Measurements from ENCODE around the gene MYOM3.
A peak's percentile ranks its signal among the peaks of the same experiment; 100 is the strongest.
"Not testable (repeated sequence)": the region's sequence is repeated elsewhere in the genome, so short reads cannot be mapped to it uniquely, and the experiment has no call there.

MYOM3 gene

GRCh38 chr1:24069817-24070216 is 42.1 kb downstream of the MYOM3 start:
- DNase-seq, result no peak

DNA sequence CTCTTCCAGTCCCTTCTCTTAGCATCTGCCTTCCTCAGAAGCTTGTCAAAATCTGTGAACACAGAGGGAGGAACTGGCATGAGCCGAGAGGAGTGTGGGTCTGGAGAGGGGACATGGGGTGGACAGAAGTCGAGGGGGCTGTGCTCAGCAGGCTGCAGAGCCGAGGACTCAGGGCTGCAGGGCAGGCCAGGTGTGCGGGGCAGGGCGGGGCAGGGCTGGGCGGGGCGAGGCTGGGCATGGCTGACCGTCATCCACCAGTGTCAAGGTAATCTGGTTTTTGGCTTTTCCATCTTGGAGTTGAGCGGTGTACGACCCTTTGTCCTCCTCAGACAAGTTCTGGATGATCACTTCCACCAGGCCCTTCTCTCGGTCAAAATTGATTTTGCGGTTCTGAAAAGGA is 44.0 kb downstream of the MYOM3 start:
- no peak for DNase-seq

DNA sequence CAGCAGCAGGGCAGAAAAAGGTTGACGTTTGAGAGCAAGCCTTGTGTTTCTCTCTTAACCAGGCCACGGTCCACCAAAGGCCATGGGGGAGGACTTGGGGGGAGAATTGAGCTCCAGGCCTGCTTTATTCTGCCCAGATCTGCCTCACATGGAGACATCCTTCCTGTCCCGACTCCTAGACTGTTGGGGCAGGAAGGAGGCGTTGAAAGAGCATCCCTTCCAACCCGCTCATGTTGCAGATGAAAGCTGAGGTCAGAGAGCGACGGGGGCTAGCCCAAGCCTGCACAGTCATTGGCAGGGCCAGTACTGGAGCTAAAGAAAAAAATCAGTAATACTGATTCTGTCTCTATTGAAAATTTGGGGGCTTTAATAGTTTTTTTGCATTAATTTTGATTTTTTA is 46.6 kb downstream of the MYOM3 start:
- DNase-seq, result no peak

DNA sequence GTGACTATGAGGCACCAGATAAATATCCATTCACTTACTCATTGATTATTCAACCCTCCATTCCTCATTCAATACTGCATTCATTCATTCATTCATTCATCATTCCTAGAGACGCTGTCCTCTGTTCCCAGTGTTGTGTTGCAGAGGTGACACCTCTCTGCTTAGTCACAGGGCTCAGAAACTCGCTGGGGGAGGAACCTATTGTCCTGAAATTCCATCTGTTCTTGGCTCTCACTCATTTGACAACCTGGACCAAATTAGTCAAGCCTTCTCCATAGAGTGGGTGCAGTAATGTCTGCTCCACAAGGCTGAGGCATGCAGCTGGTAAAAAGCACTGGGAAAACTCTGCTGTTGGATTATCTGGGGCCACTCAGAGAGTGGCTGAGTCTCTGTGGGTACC is 49.7 kb downstream of the MYOM3 start:
- DNase-seq, result no peak

DNA sequence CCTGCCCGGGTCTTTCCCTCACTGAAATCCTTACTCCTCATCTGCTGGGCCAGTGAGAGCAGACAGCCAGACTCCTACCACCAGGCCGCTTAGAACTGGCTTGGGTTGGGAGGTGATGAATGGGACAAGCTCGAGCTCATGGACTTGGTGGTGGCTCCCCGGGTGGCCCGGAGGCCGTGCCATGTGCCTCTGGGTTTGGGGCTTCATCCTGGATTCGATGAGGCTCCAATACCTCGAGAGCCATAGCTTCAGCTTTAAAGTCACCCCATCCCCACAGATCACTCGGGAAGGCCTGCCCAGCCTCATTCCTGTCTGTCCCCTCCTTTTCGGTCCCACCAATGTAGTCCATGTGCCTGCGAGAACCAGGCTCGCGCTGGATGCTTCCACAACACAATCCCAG is 51.5 kb downstream of the MYOM3 start:
- no peak for DNase-seq

- no peak for DNase-seq
These were observed 53.1 kb downstream of the MYOM3 start for GRCh38 chr1:24058671-24059455.

DNA sequence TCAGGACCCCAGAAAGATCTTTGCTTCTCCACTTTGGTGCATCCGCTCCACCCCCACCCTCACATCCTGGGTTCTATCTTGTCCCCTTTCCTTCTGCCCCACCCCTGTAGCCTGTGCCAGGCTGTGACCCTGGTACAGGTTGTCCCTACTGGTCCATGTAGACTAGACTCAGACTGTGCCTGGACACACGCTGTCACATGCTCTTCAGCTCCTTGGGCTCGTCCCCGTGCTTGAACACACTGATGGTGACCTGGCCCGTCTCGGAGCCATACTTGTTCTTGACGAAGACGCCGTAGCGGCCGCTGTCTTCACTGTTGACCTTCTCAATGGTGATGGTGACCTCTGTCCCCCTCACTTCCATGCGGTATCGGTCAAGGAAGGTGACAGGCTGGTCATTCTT is 54.8 kb downstream of the MYOM3 start:
- no peak for DNase-seq

GRCh38 chr1:24055681-24056080 is 56.3 kb downstream of the MYOM3 start:
- no peak for DNase-seq

DNA sequence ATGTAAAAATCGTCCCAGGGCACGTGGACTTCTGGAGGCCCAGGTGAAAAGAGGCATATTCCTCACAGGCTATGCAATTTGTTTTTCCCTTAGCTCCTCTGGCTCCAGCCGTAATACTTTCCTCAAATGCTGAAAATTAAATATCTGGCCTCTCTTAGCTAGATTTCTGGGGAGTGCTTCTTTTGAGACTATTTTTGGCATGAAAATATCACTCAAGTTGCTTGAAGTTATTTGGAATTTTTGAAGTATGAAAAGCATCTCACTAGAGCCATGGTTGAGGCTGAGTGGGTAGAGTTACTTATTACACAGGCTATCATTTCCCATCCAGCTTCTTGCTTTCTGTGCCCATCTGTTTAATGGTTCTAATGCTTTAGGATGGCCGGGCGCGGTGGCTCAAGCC is 59.7 kb downstream of the MYOM3 start:
- no peak for DNase-seq

GRCh38 chr1:24051206-24051945 is 60.6 kb downstream of the MYOM3 start:
- DNase-seq, result no peak

GRCh38 chr1:24049733-24050132 is 62.2 kb downstream of the MYOM3 start:
- DNase-seq, result no peak

DNA sequence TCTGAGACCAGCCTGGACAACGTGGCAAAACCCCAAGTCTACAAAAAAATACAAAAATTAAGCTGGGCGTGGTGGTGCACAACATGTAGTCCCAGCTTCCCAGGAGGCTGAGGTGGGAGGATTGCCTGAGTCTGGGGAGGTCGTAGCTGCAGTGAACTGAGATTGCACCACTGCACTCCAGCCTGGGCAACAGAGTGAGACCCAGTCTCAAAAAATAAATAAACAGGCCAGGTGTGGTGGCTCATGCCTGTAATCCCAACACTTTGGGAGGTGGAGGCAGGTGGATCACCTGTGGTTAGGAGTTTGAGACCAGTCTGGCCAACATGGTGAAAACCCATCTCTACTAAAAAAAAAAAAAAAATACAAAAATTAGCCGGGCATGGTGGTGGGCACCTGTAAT is 63.0 kb downstream of the MYOM3 start:
- DNase-seq, result not testable (repeated sequence)

DNA sequence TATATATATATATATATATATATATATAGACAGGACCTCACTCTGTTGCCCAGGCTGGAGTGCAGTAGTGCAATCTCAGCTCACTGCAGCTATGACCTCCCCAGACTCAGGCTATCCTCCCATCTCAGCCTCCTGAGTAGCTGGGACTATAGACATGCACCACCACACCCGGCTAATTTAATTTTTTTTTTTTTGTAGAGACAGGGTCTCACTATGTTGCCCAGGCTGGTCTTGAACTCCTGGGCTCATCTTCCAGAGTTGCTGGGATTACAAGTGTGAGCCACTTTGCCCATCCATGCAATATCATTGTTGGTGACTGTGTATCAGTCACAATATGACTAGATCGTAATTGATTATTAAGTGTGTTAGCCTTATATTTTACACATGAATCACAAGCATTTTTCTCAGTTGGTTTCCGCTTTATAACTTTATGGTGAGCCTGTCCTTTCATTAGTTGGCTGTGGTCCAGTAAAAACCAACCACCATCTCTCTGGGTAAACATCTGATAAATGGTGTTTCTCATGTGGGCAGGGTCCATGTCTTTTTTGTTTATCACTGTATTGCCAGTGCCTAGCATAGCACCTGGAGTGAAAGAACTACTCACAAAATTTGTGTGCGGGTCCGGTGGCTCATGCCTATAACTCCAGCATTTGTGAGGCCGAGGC is 63.6 kb downstream of the MYOM3 start:
- DNase-seq, result no peak

DNA sequence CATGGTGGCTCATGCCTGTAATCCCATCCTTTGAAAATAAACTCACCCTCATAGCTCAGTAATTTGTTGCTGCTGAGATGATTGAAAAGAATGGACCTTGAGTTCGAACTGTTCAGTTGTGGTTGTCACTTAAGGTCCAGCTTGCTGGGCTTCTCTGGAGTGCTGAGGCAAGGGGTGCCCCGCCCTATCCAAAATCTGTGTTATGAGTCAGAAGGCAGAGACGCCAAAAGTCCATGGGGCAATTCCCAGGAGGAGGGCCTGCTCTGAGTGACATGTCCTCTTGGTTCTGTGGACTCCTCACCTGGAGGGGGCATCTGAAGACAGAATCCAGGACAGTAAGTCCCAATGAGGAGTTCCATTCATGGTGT is 64.8 kb downstream of the MYOM3 start:
- DNase-seq, result no peak

GRCh38 chr1:24045771-24046170 is 66.2 kb downstream of the MYOM3 start:
- no peak for DNase-seq

DNA sequence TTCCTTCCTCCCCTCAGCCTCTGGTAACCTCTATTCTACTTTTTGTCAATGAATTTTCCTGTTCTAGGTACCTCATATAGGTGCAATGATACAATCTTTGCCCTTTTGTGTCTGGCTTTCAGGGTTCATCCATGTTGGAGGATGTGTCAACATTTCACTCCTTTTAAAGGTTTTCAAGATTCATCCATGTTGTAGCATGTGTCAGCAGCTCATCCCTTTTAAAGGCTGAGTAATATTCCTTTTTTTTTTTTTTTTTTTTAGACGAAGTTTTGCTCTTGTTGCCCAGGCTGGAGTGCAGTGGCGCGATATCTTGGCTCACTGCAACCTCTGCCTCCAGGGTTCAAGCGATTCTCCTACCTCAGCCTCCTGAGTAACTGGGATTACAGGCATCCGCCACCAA is 67.3 kb downstream of the MYOM3 start:
- not testable (repeated sequence) for DNase-seq

GRCh38 chr1:24043345-24044032 is 68.4 kb downstream of the MYOM3 start:
- DNase-seq, result no peak

- DNase-seq, result no peak
These were observed 69.6 kb downstream of the MYOM3 start for GRCh38 chr1:24042315-24042714.

GRCh38 chr1:24036088-24036487 is 75.8 kb downstream of the MYOM3 start:
- DNase-seq, result no peak

- no peak for DNase-seq
These were observed 79.0 kb downstream of the MYOM3 start for GRCh38 chr1:24032981-24033380.

DNA sequence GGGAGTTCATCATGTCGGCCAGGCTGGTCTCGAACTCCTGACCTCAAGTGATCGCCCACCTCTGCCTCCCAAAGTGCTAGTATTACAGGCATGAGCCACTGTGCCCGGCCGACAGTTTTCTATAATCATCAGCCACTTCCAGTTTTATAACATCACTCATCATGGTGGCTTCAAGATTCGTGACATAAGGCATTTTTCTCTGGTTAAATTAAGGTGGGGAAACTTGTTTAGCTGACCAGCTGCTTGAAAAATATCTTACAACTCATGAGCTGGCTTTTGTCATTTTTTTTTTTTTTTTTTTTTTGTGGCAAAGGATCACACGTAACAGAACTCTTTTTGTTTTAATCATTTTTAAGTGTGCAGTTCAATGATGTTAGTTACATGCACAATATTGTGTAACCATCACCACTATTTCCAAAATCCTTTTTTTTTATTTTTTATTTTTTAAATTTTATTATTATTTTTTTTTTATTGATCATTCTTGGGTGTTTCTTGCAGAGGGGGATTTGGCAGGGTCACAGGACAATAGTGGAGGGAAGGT is 80.9 kb downstream of the MYOM3 start:
- DNase-seq, result not testable (repeated sequence)

DNA sequence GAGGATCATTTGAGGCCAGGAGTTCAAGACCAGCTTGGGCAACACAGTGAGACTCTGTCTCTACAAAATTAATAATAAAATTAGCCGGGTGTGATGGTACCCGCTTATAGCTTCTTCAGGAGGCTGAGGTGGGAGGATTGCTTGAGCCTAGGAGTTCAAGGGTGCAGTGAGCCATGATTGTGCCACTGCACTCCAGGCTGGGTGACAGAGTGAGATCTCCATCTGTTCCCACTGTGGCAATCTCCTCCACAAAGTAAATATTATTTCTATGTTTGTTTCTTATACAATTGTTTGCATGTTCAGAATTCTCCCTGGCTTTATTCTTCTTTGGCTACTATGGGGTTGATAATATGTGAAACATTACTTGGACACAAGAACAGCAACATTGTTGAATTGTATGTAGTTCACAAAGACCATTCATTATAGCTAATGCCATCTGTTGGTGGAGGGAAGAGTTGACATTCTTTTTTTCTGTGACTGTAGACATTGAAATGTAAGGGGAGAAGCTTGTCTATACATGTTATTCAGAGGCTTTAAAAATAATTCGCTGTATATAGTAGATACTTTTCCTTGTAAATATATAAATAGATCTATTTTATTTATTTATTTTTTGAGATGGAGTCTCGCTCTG is 84.0 kb downstream of the MYOM3 start:
- DNase-seq, result peak; percentile 11
